PC-3 (cell line): ENCODE results near the gene SEMG1.

Source experiments
- EZH2 ChIP-seq: fragments of 300-600 bp; sonication (generic); IDR thresholded peaks from one replicate; pipeline ENCODE4 v1.6.1; 2017; ENCODE audit warnings: antibody characterized with exemption, mild to moderate bottlenecking, low read length; ENCODE audit not compliant: unreplicated experiment
- TF ChIP-seq, protein P1 (sequence below): fragments of 300-600 bp; sonication (generic); conservative IDR thresholded peaks from 2 replicates; pipeline ENCODE4 v1.5.1; 2017; ENCODE audit warnings: antibody characterized with exemption, low read depth, mild to moderate bottlenecking, low read length

DNA sequence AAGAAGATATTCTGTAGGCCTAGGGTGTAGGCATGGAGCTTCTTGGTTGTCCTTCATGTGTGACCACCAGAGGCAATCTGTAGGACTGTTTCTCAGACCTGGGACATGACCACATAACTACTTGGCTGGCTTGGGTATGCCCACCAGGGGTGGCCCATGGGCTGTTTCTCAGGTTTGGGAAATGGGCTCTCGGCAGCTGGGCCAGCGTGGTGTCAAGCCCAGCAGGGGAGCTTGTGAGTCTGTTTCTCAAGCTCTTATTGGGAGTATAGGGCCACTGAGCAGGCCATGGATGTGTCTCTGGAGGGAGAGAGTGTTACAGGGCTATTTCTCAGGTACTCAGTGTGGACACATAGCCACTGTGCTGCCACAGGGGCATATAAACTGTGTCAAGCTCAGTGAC is 11.8 kb downstream of the SEMG1 start:
- TF ChIP-seq EZH2: no peak
- TF ChIP-seq, protein P1, sequence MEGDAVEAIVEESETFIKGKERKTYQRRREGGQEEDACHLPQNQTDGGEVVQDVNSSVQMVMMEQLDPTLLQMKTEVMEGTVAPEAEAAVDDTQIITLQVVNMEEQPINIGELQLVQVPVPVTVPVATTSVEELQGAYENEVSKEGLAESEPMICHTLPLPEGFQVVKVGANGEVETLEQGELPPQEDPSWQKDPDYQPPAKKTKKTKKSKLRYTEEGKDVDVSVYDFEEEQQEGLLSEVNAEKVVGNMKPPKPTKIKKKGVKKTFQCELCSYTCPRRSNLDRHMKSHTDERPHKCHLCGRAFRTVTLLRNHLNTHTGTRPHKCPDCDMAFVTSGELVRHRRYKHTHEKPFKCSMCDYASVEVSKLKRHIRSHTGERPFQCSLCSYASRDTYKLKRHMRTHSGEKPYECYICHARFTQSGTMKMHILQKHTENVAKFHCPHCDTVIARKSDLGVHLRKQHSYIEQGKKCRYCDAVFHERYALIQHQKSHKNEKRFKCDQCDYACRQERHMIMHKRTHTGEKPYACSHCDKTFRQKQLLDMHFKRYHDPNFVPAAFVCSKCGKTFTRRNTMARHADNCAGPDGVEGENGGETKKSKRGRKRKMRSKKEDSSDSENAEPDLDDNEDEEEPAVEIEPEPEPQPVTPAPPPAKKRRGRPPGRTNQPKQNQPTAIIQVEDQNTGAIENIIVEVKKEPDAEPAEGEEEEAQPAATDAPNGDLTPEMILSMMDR: no peak
